Stimulated activated CD4-positive, alpha-beta T cell treated with anti-CD3 and anti-CD28 coated beads, Interleukin-4, amount 100 ng/mL, for 4 hours (primary cell): ENCODE results near the gene MED12L.

Experiments
- DNase-seq, 2 experiments: peaks; one replicate each; pipeline ENCODE4 v3.0.0-alpha.2; 2020

The MED12L gene

DNA sequence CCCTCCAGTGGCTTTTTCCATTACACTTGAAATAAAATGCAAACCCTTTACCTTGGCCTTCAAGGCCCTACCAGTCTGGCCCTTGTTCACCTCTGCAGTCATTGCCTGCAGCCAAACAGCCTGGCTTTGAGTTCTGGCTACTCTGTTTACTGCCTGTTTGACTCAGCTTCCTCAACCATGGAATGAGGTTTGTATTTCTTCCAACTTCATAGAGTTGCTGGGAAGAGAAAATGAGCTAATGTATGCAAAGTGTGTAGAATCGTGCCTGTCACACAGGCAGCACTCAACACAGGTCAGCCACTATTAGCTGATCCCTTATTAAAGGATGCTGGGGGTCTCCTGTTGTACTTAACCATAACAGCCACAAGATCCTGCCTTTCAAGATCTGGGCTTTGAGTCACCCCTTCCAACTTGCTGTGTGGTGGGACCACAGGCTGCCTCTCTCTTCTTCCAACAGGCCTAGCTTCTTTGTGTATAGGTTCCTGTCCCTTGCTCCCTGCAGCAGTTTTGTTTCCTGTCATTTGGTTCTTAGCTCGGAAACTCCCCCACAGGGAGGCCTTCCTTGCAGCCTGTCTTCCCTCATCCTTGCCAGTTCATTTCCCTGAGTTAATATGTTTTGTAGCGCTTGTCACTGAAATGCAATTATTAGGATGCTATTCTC, 6.4 kb downstream of the MED12L start:
- DNase-seq = no peak

DNA sequence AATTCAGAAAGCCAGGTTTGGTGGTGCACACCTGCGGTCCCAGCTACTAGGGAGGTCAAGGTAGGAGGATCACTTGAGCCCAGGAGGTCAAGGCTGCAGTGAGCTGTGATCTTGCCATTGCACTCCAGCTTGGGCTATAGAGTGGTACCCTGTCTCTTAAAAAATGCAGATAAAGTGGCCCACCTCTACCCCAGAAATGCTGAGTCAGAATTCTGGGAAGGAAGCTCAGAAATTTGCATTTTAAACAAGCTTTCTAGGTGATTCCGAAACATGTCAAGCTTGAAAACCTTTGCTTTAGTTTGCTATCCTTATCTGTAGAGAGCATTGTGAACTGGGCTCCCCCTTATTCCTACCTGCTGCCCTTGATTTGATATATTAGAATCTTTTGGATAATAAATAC, 7.7 kb downstream of the MED12L start:
- DNase-seq = no peak

DNA sequence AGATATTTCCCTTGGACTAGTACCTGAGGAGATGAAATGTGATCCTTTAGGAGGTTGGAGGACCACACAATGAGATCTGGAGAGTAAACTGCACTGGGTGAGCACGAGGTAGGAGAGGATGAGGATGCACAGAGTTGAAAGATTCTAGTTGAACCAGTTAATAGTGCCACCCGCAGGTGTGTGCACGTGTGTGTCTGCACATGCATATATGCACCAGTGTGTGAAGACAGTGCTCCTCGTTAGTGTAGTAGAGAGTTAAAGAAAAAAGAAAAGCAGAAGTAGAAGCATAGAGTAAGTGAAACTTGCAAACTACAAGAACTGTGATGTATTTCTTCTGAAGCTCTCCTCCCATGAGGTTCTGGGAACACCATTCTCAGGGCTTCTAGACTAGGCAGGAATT, 8.4 kb downstream of the MED12L start:
- DNase-seq = no peak

DNA sequence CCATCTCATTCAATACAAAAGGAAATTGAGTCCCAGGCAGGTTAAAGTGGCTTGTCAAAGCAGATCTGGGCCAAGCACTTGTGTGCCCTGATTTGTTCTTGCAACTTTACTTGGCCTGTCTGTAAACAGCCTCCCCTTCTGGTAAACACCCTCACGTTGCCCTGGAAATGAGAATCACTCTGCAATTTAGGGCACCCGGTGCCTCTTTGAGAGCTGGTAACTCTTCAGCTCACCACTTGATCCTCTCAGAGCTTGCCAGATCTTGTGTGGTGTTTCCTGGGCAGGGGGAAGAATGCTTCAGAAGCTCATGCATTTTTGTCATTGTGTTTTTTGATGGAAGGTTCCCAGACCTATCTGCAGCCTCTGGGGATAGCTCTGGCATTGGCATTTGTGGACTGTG, 11.3 kb downstream of the MED12L start:
- no peak for DNase-seq

DNA sequence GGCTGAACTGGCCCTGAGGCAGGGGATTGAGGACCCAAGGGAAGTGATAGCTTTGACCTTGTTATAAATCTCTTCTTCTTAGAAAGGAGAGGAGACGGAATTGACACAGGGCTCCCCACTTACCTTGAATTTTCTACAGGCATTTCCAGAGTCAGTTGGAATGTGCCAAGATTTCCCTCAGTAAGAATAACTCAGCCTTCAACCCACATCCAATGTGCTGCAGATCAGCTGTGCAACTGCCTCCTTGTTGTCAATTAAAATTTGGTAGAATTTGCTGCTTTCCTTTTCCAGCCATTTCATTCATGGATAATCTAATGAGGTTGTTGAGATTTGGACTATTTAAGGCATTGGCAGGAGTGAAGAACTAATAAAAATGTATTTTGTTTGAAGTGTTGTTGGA, 14.6 kb downstream of the MED12L start:
- no peak for DNase-seq

DNA sequence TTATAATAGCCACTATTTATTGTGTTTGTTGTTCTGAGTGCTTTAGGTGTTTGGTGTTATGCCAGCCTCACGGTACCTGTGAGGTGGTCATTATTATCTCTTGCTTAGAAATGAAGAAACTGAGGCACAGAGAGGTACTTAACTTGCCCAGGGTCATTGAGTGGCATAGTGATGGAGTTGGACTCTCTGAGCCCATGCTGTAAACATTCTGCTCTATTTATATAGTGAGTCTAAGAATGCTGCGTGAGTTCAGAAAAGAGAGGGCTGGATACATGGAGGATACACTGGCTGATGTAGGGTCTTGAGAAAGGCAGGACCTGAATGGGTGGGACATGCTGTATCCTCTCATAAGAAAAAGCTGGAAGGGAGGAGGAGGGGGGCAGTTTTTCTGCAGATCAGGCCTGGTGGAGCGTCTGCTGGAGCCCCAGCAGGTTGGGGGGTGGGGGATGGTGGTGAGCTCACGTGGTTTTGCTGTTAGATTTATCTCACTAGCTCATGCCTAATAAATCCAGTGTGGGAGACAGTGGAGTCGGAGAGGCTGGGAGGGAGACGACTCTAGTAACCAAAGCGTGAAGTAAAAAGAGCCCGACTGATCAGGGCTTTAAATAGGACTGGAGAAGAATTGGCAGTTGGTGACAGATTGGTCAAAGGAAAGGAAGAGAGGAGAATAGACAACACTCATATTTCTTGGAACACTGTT, 16.0 kb downstream of the MED12L start:
- DNase-seq = no peak

DNA sequence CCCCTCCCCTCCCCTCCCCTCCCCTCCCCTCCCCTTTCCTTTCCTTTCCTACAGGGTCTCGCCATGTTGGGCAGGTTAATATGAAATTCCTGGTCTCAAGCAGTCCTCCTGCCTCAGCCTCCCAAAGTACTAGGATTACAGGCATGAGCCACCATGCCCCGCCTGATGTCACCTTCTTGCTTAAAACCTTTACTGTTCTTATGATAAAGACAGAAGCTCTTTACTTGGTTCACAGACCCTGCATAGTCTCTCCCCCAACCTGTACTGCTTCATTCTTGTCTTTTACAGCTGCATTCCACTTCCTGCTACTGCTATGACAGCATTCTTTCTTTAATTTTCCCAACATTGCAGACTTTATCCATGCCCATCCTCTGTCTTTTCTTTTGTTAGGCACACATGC, 20.8 kb downstream of the MED12L start:
- DNase-seq = no peak

DNA sequence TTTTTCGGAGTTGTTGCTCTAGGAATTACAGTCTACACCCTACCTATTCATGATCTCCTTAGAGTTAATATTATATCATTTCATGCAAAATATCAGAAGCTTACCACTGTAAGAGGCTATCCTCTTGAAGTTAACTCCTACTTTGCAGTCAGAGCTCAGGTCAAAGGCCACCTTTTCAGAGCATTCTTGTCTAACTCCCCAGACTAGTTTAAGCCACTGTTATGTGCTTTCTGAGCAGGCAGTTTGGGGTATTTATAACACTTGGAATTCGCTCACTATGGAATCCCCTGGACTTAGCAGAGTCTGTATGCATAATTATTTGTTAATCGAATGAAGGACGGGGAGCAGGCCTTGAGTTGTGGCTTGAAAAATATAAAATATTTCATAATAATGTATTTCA, 21.7 kb downstream of the MED12L start:
- DNase-seq = no peak

DNA sequence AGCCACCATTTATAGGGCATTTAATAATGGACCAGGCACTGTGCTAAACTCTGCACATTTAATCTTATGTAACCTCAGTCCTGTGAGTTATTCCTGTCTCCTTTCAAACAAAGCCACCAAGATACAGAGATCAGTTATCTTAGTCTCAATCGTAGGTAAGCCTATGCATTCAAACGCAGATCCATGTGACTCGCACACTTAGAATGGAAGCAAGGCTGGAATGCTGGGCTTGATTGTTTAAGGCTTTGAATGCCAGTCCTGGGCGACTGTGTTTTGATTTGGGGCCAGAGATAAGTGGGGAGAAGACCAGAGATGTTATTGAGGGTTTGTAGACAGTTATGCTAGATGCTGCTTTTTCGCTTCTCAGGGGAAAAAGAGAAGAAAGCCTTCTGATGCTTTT, 22.2 kb downstream of the MED12L start:
- no peak for DNase-seq

DNA sequence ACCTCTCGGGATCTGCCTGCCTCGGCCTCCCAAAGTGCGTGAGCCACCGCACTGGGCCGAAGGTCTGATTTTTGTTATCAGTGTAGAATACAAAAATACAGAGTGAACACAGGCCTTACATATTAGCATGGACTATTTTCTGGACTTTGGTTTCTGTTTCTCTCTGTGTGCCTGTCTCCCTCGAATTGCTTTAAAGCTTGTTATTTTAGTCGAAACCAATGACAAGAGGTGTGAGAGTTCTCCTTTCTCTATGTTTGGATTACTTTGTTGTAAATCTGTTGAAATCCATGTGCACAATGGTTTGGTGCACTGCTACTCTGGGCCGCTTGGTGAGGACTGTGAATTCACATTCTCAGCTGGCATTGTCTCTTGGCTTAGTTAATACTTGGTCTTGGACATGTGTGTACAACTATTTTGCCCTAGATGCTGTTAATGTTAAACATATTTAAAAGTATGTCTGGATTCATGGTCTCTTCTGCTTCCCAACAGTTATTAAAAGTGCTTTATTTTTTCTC, 23.9 kb downstream of the MED12L start:
- no peak for DNase-seq

DNA sequence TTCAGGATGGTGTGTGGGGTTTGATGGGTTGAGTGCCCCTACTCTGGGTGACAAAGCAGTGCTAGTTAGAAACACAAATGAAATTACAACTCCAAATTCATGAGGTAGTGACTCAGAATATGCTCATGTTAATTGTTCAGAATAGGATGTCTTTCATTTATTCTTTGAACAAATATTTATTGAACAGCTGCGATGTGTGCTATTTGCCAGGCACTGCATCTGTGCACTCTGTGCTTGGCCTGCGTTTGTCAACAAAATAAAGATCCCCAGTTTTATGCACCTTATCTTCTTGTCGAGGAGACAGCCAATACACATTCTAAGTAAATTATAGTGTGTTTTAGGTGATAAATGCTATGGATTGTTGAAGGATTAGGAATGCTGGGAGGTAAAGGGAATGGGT, 27.3 kb downstream of the MED12L start:
- DNase-seq = no peak

DNA sequence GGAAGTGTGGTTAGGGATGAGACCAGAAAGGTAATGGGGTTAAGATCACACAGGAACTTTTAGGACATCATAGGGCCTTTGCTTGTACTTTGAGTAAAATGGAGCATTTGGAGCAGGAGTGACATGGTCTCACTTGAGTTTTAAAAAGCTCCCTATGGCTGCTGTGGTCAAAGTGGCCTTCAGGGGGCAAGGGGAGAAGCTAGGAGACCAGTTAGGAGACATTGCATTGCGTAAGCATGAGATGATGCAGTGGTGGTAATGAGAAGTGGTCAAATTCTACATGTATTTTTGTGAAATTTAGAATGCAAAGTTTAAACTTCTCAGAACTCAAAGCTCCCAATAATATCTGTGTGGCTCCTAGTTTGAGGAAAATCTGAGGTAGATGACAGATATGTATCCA, 27.9 kb downstream of the MED12L start:
- no peak for DNase-seq

DNA sequence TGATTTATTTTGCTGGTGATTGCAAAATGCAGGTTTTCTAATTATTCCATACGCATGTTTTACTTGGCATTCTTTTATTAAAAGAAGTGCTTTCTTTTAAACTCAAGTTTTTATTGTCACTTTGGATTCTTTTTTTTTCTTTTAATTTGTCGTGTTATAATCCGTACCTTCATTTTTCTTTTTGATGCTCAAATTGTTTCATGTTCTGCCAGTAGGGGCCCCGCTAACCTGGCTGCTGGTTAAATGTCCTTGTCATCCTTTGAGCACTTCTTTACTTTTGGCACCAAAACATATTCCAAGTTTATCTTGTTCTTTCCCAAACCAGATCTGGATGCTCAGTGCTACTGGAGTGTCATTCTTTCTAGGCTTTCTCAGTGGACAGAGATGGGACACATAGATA, 31.6 kb downstream of the MED12L start:
- no peak for DNase-seq

DNA sequence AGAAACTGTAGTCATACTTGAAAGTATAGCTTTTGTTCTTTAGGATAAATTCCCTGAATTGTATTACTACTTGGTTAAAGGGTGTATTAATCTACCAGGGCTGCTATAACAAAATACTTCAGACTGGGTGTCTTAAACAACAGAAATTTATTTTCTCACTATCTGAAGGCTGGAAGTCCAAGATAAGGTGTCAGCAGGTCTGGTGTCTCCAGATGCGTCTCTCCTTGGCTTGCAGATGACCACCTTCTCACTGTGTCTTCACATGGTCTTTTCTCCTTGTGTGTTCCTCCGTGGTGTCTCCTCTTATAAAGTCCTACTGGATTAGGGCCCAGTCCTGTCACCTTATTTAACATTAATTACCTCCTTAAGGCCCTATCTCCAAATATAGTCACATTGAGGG, 33.7 kb downstream of the MED12L start:
- DNase-seq = no peak

DNA sequence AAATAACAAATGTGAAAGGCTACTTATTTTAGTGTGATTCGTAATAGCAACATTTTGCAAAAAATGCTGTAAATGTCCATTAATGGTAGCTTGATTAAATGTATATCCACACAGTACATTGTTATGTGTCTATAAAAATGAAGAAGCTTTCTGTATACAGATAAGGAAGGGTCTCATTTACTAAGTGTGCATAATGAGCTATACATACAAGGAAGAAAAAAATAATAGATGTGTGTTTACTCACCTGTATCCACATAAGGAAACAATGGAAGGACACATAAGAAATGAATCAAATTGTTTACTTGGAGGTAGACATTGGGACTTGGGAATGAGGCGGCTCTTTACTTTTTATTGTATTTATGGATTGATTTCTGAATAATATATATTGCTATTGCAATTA, 34.9 kb downstream of the MED12L start:
- no peak for DNase-seq

DNA sequence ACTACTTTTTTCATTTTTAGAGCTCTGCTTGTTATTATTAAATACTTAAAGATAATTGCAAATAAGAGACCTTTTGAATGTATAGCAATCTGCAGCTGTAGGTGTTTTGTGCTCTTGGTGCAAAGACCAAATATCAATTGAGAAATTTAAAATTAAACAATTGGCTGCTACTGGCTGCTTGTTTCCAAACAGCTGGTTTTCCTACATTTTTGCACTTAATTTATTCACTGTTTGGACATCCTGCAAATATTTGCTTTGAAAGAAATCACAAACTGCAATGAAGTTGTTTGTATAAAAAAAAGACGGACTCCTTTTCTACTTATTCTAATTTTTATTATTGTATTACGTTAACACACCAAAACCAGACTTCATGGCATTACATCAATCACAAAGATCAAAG, 35.6 kb downstream of the MED12L start:
- DNase-seq = no peak

DNA sequence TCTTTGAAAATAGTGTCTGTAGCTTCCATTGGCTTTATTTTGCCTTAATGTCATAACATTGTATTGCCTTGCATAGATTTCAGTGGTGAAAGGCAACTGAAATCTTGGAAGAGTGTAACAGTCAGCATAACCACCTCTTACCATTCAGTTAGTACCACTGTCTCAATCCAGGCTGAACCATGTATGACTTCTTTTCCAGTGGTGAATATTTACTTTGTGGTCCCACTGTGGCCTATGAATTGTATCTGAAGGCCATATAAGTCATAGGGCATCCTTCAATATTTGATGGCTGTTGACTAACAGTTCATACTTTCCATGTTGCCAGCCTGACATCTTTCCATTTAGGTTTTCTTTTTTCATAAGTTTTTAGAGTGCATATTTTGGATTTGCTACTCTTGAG, 38.4 kb downstream of the MED12L start:
- no peak for DNase-seq

DNA sequence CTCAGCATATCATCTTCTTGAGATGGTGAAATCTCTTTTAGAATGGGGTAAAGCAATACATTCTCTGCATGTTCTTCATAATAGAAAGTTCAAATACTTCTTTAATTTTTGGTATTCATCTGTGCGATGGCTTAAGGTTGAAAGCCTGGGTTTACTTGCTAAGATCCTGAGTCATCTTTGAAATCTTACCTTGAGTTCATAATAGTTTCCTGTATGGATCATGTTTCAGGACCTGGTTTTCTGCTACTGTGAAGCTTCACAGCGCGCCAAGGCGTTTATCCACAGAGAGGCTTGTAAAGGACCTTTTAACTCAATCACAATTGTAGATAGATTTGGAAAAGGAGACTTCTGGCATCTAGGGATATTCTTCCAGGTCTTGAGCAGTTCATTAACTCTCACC, 39.0 kb downstream of the MED12L start:
- DNase-seq = no peak

DNA sequence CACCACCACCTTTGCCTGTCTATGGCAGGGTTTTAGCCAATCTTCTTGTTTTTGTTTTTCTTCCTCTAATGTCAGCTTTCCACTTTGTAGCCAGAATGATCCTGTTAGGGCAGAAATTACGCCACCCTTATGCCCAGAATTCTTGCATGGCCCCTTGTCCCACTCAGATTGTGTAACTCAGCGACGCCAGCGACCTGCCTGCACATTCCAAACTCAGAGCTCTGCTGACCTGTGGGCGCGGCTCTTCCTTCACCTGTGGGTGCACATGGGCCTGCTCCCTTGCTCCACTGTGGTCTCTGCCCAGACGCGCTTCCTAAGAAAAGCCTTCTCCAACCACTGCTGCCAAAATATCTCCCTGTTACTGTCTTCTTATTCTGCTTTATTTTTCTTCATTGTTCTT, 45.0 kb downstream of the MED12L start:
- DNase-seq = no peak

DNA sequence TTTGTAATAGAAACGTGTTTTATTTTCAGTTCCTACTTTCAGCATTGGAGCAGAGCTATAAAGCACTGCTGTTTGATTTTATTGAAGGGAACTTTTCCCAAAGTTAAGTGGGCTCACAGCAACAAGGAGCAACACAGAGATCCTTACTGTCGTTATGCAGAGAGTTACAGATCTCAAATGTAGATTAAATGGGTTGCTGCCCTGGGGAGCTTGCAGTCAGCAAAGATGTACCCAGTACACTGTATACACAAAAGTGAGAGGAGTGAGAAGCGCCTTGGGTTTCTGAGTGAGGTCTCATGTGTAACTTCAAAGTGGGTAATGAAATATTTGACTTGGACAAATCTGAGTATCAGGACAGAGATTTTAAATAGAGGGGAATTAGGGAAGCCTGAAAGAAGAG, 47.7 kb downstream of the MED12L start:
- no peak for DNase-seq

DNA sequence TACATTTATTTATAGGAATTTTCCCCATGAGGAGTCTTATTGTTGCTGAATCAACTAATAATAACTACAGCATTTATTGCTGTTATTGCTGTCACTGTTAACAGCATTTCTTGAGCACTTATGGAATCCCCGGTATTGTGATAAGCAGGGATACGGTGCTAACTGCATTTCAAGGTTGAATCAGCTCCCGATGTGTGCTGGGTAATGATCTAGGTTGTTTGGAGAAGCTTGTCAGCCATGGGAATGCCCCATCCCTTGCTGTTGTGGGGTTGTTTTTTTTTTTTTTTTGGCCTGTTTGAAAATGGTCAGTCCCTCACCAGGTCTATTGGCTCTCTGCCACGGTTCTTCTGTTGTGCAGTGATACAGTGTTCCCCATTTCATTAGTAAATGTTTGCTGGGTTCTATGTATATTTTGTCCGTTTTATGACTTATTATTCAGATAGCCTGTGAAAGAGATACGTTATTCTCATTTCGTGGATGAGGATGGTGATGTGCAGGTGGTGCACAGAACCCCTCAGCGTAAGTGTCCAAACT, 48.5 kb downstream of the MED12L start:
- no peak for DNase-seq

DNA sequence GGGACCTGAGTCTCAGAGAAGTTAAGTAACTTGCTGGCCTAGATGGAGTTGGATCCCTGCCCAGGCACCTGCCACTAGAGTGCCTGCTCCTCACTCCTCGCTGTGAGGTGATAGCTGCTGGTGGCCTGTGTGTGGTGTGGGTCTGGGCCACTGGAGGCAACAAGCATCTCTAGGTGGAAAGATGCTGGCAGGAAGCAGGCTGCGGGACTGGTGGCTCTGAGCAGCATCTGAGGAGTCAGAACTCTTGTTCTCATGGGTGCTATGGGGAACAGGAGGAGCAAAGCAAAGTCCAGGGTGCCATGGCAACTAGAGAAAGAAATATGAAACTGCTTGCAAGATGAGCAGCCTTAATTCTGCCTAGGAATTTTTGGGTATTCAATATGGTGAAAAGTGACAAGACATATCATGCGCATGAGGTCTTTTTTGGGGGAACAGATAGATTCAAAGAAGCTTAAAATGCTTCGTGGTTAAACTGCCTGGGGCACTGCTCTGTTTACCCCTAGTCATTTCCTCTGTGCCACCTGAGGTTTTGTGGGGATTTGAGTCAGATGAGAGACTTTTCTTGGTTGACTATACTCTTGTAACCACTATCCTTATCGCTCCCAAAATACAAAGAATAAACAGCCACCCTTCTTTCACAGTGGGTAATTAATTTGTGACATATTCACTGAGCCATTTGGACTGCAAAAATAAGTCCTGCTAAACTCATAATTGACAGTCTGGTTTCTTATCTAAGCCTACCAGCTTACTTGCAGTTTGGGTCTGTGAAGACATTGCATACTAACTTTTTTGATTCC, 50.3 kb downstream of the MED12L start:
- no peak for DNase-seq

DNA sequence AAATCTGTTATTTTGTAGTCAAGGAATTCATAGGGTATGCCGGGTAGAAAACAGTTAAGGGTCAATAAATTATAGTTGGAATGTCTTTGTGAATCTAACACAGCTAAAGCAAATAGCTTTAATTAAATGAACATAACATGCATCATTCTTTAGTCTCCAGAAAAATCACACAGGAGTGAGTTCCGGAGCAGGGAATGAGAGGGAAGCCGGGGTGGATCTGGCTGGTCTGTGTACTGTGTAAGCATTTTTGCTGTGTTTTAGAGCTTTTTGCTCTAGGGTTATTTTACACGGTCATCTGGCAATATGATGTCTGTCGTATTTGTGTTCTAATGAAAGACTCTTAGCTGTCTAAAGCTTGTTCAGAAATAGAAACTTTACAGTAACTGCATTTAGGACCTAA, 57.5 kb downstream of the MED12L start:
- DNase-seq = no peak

DNA sequence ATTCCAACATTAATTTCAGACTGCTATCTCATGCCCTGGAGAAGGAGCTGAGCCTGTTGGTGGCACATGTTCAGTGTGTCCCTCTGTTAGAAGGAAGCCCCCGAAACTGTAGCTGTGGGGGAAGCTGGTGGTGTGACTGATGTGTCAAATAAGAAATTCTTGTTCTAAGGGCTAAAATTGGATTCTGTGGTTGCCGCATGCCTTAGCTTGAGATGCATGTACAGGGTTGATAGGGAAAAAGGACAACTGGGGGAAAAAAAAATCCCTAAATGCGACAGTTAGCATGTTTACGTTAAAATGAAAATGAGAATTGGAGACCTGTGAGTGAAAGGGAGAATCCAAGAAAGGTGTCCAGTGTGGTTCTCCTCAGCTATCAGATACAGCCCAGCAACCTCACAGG, 58.6 kb downstream of the MED12L start:
- no peak for DNase-seq
